GM08714 (cell line): Measurements from ENCODE around the gene ACAA2.

Experiments
- H3K4me3 ChIP-seq: fragments of 200-500 bp; sonication (Bioruptor generic); 2 replicates; pipeline ENCODE4 v1.5.1; 2014; ENCODE audit warnings: mild to moderate bottlenecking, low read length, inconsistent platforms
- ZNF274 ChIP-seq: IDR thresholded peaks from 2 replicates; pipeline ENCODE4 v1.6.1; 2012; ENCODE audit warnings: mild to moderate bottlenecking, low read depth, low read length

Gene ACAA2

DNA sequence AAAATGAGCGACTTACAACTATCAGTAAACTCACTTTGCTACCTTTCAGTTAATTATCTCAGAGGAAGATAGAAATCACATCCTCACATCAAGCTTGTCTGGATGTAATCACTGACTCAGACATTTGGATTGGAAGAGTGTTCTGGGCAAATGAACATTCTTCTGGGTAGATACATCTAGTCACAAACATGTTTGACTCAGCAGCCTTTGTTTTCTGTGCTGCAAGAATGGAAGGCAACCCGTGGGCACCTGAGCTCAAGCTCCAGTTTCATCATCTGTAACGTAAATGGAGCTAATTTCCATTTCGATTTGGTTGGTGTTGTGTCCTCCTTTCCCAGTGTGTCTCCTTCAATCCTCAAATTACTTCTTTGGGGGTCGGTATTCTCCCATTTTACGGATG, 58.5 kb downstream of the ACAA2 start:
- H3K4me3 ChIP-seq, result no peak overlapping the region
- no peak for TF ChIP-seq ZNF274

DNA sequence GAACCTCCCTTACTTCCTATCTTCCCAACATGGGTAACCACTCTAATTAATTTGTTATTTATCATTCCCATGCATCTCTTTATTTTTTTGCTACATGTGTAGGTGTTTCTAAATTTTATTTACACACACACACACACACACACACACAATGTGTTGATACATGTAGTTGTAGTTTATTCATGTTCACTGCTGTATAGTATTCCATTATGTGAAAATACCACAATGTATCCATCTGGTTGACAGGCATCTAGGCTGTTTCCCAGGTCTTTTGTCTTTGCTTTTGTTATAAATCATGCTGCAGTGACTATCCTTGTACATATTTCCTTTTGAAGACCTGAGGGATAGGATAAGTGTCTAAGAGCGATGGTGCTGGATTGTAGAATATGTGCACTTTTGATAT, 59.7 kb downstream of the ACAA2 start:
- TF ChIP-seq ZNF274, result no peak

DNA sequence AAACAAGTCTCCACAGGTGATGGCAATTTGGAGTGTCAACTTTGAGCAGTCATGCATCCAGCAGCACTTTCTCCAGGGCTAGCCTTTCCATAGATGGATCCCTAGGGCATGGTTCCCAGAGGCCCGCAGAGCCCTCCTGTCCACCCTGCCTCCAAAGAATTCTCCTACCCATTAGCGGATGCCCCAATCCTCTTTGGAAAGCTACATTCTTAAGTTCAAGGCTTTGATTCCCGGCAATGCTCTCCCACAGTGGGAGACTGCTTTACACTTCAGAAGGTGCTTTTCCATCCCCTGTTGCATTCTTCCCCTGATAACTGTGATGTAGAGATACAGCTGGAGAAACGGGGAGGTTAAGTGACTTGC, 61.3 kb downstream of the ACAA2 start:
- no peak for TF ChIP-seq ZNF274

More for the DNA sequence above, 59.7 kb downstream of the ACAA2 start:
- no peak overlapping the region for H3K4me3 ChIP-seq

DNA sequence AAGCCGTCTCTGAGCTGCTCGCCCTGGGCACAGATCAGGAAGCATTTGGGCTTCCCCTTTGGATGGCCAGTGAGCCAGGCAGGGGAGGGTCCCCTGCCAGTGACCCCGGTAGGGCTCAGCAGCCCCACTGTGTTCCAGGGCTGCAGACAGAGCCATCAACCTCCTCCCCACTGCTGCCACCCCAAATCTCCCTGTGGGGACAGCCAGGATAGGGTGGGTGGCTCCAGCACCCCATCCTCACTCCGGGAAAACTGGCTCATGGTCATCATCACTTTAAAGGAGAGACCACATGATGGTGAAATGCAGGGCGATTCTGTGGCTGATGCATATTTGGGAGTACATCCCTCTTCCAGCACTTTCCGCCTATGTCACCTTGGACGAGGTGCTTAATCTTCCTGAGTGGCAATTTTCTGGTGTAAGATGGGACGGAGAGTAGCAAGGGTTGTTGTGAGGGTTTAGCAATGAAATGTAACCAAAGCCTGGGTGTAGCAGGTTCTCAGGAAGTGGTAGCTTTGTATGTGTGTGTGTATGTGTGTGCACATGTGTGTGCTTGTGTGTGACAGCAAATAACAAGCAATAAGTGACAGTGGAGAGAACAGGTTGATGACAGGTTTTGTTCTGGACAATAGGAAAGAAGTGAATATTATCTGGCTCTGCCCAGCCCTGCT, 61.8 kb downstream of the ACAA2 start:
- TF ChIP-seq ZNF274, result no peak

More for the DNA sequence above, 61.3 kb downstream of the ACAA2 start:
- H3K4me3 ChIP-seq, result no peak overlapping the region

DNA sequence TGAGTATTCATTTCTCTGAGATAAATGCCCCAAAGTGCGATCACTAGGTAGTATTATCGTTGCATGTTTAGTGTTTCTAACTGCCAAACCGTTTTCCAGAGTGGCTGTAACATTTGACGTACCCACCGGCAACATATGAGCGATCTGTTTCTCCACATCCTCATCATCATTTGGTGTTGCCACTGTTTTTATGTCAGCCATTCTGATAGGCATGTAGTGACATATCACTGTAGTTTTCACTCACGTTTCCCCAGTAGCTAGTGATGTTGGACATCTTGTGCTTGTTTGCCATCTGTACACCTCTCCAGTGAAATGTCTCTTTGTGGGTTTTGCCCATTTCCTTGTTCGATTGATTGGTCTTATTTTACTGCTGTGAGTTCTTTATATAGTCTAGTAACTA, 63.8 kb downstream of the ACAA2 start:
- no peak for TF ChIP-seq ZNF274
- no peak overlapping the region for H3K4me3 ChIP-seq

More for the DNA sequence above, 61.8 kb downstream of the ACAA2 start:
- H3K4me3 ChIP-seq, result no peak overlapping the region

DNA sequence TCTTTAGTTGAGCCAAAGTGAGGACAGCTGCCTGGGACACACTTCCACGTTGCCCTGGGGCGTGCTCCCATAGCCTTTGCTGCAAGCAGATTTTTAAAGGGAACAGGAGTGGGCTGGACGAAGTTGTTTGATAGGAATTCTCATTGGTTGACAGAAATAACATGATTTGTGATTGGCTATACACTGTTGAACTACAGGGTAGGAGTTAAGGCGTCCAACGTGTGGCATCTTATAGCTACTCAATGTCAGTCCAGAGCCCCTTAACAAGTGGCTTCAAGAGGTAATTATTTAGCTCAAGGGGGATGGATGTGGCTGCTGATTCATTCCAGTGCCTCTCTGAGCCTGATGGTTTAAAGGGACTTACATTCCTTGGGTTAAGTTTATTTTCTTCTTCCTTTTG, 65.5 kb downstream of the ACAA2 start:
- TF ChIP-seq ZNF274, result no peak
- H3K4me3 ChIP-seq, result no peak overlapping the region

DNA sequence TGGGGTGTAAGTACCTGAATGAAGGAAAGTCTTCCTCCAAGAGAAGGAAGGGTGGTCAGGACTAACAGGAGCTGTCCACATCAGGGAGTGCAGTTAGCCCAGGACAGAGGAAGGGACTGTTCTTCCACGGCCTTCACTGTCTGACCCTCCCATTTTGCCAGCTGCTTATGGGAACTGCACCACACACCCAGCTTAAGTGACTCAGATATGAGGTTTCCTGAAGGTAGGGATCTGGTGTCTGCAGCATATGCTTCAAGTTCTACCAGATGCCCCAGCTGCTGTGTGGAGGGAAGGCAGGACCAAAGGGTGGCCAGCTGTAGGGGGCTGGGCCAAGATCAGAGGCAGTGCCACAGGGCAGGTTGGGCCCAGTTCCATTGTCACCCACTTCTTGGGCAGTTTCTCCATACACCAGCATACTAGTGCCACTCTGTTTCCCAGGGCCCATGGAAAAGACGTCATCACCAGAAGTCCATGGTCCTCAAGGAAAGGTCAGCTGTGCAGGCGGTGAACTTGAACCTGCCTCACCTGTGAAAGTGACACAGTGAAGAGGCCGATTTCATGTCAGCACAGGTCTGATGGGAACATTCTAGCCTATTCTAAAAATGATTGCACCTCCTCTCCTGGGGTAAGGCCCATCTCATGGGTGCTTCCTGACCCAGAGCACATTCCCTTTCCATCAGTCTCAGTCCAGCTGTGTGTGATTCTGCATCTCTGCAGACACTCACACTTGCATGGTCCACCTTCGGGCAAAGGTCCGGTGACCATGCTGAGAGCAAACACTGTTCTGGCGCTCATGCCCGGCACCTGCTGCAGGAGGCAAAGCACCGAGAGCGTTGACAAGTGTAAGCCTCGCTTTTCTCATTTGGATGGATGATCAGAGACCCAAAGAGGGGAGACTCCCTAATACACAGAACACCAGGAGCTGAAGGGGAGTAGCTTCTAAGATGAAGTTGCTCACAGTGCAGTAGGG, 68.0 kb downstream of the ACAA2 start:
- no peak for TF ChIP-seq ZNF274

DNA sequence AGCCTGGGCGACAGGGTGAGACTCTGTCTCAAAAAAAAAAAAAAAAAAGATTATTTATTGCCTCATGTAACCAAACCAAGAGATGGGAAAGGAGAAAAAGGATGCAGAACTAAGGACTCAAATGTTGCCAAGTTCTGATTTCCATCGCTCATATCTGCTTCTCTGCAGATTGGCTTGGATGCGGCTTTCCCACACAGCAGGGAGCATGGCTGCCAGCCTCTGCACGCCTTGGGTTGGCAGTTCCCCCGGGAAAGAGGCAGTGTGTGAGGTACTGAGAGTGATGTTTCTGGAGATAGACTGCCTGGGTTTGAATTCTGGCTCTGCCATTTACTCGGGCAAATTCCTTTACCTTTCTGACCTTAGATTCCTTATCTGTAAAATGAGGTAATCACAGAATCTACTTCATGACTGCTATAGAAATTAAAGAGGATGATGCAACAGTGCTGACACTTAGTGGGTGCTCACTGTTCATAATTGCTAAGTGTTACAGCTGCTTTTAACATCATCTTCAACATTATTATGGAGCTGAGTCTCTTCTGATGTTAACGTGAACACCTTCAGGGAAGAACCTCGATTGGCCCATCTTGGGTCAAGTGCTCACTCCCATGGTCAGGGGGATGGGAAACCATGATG, 68.8 kb downstream of the ACAA2 start:
- no peak for TF ChIP-seq ZNF274
- H3K4me3 ChIP-seq, result no peak overlapping the region

More for the DNA sequence above, 68.0 kb downstream of the ACAA2 start:
- no peak overlapping the region for H3K4me3 ChIP-seq

DNA sequence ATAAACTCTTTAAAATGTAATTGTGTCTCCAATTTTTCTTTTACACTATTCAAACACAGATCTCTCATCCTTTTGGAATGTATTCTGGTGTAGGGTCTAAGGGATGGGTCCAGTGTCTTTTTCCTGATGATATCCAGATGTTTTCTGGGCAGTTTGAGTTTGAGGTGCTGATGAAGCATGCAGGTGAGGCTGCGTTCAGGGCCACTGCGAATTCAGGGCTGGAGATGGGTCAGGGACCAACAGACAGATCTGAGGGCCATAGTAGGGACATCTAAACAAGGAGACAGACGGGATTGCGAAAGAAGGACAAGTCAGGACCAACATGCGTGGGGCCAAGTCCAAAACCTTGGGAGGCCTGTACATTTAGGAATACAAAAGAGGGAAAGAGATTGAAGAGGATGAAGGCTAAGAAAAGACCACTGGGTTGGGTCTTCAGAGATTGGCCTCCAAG, 70.2 kb downstream of the ACAA2 start:
- TF ChIP-seq ZNF274, result no peak
- no peak overlapping the region for H3K4me3 ChIP-seq

DNA sequence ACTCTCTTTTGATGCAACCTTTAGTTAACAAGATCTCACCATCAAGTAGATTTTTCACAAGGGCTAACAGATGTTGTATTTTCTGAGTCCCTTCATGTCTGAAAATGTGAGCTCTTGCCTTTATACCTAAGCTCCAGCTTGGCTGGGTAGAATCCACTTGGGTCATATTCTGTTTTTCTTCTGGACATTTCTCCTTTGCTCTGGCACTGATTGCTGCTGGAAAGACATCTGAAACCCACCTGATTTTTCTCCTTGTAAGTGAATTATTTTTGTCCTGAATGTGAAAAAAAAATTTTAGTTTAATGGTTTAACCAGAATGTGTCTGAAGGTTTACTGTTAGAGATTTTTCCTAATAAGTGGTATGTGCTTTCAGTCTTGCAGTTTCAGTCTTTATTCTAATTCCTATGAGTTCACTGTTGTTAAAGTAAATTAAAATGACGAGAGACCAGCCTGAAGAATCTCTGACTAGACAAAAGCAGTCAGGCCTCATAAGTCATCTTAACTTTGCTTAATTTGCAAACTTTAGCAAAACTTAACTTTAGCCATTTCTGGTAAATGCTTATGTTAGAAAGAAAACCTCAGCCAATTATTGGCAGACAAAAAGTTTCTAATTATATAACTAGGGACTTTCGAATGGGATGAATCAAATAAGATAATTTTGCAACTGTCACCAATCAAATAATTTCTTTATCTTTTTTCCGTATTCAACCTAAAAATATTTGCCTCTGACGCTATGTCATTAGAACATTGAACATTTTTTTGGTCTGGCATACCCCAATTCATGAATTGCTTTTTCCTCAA, 70.8 kb downstream of the ACAA2 start:
- no peak overlapping the region for H3K4me3 ChIP-seq
- TF ChIP-seq ZNF274, result no peak

DNA sequence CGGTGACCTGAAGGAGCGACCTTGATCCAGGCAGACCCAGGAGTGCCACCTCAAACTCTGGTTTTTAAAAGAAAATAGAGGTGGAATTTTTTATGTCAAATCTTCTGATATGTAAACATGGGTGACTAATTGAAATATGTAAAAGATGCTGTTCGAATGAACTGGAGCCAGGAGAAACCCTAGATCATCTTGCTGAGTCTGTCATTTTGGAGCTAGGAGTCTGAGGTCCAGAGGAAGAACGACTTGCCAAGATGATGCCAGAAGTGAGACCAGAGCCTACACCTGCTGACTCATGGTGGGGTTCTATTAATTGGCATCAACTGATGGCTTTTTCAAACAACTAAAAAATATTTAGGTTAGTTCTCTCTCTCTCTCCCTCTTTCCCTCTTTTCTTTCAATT, 74.1 kb downstream of the ACAA2 start:
- no peak overlapping the region for H3K4me3 ChIP-seq
- no peak for TF ChIP-seq ZNF274

DNA sequence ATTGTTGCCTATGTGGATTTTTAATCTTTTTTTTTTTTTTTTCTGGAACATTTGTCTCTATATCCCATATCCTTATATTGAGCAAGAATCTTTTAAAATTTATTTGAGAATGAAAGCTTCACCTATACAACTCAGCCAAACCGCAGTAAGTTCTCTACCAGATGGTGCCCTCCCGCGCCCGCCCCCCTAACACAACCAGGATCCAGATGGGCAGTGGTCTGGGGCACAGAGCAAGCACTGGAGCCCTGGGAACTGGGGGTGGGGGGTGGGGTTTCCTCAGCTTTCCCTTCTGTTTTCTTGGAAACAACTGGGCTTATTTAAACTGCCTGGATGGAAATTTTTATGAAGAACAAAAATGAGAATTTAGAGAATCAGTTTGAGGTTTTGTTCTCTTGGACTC, 74.6 kb downstream of the ACAA2 start:
- TF ChIP-seq ZNF274, result no peak
- H3K4me3 ChIP-seq, result no peak overlapping the region

DNA sequence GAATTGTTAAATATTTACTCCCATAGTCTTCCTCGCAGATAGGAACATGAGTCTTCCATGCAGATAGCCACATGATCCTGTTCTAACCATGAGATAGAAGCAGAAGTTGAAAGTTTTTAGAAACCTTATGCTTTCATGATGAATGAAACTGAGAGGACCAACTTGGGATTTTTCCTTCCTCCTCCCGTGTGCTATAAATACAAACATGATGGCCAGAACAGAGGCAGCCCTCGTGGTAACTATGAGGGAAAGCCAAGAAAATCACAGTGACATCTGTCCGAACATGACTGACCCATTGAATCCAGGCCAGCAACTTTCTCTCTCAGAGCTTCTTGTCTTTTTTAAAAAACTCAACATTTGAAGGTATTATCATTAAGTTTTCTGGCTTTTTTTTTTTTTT, 78.5 kb downstream of the ACAA2 start:
- no peak for TF ChIP-seq ZNF274

More for the DNA sequence above, 78.5 kb downstream of the ACAA2 start:
- H3K4me3 ChIP-seq, result no peak overlapping the region
